ENCODE results near the gene NUDCD3. TPM values are rescaled to one million over a fixed set of nuclear protein-coding genes. Genes with fewer than 3 reads are reported as not detected.

Gene NUDCD3
- polyA plus RNA-seq, 1 donor (not counting 4 experiments of a cell fraction or from before 2014, with no cell fraction given): 58.7 TPM

- dilution Hi-C loops (cut with MboI; ENCODE audit: extremely low pct_ligation_motif_present, low sequenced_read_pairs): no loop called here
- no peaks in the 10 kb centered on the region for H3K9me3 ChIP-seq (ENCODE audit: control insufficient read depth, low read depth, low read length)
- TF ChIP-seq EZH2 (IDR thresholded peaks at IDR 0.05; ENCODE audit: low read length): no peak
- TF ChIP-seq, protein P1, sequence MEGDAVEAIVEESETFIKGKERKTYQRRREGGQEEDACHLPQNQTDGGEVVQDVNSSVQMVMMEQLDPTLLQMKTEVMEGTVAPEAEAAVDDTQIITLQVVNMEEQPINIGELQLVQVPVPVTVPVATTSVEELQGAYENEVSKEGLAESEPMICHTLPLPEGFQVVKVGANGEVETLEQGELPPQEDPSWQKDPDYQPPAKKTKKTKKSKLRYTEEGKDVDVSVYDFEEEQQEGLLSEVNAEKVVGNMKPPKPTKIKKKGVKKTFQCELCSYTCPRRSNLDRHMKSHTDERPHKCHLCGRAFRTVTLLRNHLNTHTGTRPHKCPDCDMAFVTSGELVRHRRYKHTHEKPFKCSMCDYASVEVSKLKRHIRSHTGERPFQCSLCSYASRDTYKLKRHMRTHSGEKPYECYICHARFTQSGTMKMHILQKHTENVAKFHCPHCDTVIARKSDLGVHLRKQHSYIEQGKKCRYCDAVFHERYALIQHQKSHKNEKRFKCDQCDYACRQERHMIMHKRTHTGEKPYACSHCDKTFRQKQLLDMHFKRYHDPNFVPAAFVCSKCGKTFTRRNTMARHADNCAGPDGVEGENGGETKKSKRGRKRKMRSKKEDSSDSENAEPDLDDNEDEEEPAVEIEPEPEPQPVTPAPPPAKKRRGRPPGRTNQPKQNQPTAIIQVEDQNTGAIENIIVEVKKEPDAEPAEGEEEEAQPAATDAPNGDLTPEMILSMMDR (optimal IDR thresholded peaks at IDR 0.05 in 1 of 3, IDR thresholded peaks at IDR 0.05 in 1 of 3, conservative IDR thresholded peaks at IDR 0.05 in 1 of 3; ENCODE audit: extremely low read depth in 1 of 3, insufficient read depth in 2 of 3, low read length in 3 of 3): no peak
- H3K79me2 ChIP-seq (ENCODE audit: control insufficient read depth, insufficient read depth, low read length): peaks cover 74% of the 10 kb centered on the region
- H3K4me3 ChIP-seq (ENCODE audit: control insufficient read depth in 2 of 3, extremely low read depth in 1 of 3, insufficient read depth in 2 of 3, low read depth in 1 of 3, low read length in 3 of 3): no peak overlapping the region
- DNase-seq (ENCODE audit: low read depth, low spot score): no peak
- no peak overlapping the region for H3K27ac ChIP-seq (ENCODE audit: control insufficient read depth, insufficient read depth, low read length)
- H3K27me3 ChIP-seq (ENCODE audit: control insufficient read depth, extremely low read depth, insufficient read depth, low read length): no peaks in the 10 kb centered on the region
- peaks cover 24% of the 10 kb centered on the region for H3K4me1 ChIP-seq (ENCODE audit: control insufficient read depth, extremely low read depth, insufficient read depth, low read length)
- H3K36me3 ChIP-seq (ENCODE audit: control insufficient read depth in 2 of 2, extremely low read depth in 1 of 2, insufficient read depth in 2 of 2, low read length in 2 of 2): peaks cover 18 to 26% of the 10 kb centered on the region in 2 experiments
- H2AFZ ChIP-seq (ENCODE audit: control insufficient read depth, low read length): no peak overlapping the region
- no peak overlapping the region for H3K9ac ChIP-seq (ENCODE audit: control insufficient read depth, extremely low read depth, insufficient read depth, low read length)
- H3K4me2 ChIP-seq (ENCODE audit: control insufficient read depth, extremely low read depth, insufficient read depth, low read depth, low read length): no peak overlapping the region
- H3K9me1 ChIP-seq (ENCODE audit: control insufficient read depth, extremely low read depth, insufficient read depth, low read length): no peaks in the 10 kb centered on the region
- H4K20me1 ChIP-seq (ENCODE audit: control insufficient read depth, extremely low read depth, insufficient read depth, low read length): no peaks in the 10 kb centered on the region
- FAIRE-seq: no peak
These were observed 25.0 kb downstream of the NUDCD3 start for GRCh38 chr7:44465490-44465889.

- H3K9me3 ChIP-seq (ENCODE audit: control insufficient read depth, low read depth, low read length): no peaks in the 10 kb centered on the region
- H3K9ac ChIP-seq (ENCODE audit: control insufficient read depth, extremely low read depth, insufficient read depth, low read length): no peak overlapping the region
- H3K4me1 ChIP-seq (ENCODE audit: control insufficient read depth, extremely low read depth, insufficient read depth, low read length): peaks cover 17% of the 10 kb centered on the region
- peaks cover 77% of the 10 kb centered on the region for H3K79me2 ChIP-seq (ENCODE audit: control insufficient read depth, insufficient read depth, low read length)
- TF ChIP-seq, protein P1 (optimal IDR thresholded peaks at IDR 0.05 in 1 of 3, IDR thresholded peaks at IDR 0.05 in 1 of 3, conservative IDR thresholded peaks at IDR 0.05 in 1 of 3; ENCODE audit: extremely low read depth in 1 of 3, insufficient read depth in 2 of 3, low read length in 3 of 3): peak in 1 of 3 experiments; percentile 38
- no peak for TF ChIP-seq EZH2 (IDR thresholded peaks at IDR 0.05; ENCODE audit: low read length)
- no peak overlapping the region for H3K4me2 ChIP-seq (ENCODE audit: control insufficient read depth, extremely low read depth, insufficient read depth, low read depth, low read length)
- H2AFZ ChIP-seq (ENCODE audit: control insufficient read depth, low read length): no peak overlapping the region
- no peaks in the 10 kb centered on the region for H4K20me1 ChIP-seq (ENCODE audit: control insufficient read depth, extremely low read depth, insufficient read depth, low read length)
- DNase-seq (ENCODE audit: low read depth, low spot score): no peak
- H3K9me1 ChIP-seq (ENCODE audit: control insufficient read depth, extremely low read depth, insufficient read depth, low read length): no peaks in the 10 kb centered on the region
- dilution Hi-C loops (cut with MboI; ENCODE audit: extremely low pct_ligation_motif_present, low sequenced_read_pairs): no loop called here
- peaks cover 14 to 23% of the 10 kb centered on the region in 2 experiments for H3K36me3 ChIP-seq (ENCODE audit: control insufficient read depth in 2 of 2, extremely low read depth in 1 of 2, insufficient read depth in 2 of 2, low read length in 2 of 2)
- H3K27ac ChIP-seq (ENCODE audit: control insufficient read depth, insufficient read depth, low read length): no peak overlapping the region
- no peak overlapping the region for H3K4me3 ChIP-seq (ENCODE audit: control insufficient read depth in 2 of 3, extremely low read depth in 1 of 3, insufficient read depth in 2 of 3, low read depth in 1 of 3, low read length in 3 of 3)
- peak; percentile 17 for FAIRE-seq
- H3K27me3 ChIP-seq (ENCODE audit: control insufficient read depth, extremely low read depth, insufficient read depth, low read length): no peaks in the 10 kb centered on the region
These were observed 27.2 kb downstream of the NUDCD3 start for GRCh38 chr7:44463169-44463808.
